Measurements from ENCODE around the gene TDRD6. TPM values are rescaled to one million over a fixed set of nuclear protein-coding genes. Genes with fewer than 3 reads are reported as not detected.
A peak's percentile ranks its signal among the peaks of the same experiment; 100 is the strongest.

The TDRD6 gene
- total RNA-seq, 1 donor from 2014 or later = 0.17 TPM

DNA sequence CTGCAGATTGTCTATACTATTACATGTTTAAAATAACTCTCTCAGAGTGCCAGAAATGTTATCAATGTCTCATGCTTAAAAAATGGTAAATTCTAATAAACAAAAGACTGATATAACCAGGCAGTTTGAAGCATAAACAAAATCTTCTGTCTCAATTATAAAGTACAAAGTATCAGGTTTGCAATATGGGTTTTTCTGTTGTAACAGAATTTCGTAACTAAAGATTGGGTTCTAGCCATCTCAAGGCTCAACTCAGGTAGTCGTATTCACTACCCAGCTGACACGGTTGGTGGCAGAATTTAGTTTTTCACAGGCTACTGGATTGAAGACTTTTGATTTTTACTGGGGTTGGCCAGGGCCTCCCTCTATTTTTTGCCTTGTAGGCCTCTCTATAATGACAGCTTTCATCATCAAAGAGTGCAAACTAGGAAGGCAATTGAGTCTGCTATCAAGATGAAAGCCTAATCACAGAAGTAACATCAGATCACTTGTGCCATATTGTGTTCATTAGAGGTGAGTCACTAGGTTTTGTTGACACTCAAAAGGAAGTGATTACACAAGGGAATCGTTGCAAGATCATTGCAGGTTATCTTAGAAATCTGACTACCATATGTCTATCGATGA, 38.7 kb upstream of the TDRD6 start:
- peaks cover 5% of the 10 kb centered on the region for H3K27me3 Mint-ChIP-seq
- no peak overlapping the region for H3K27ac Mint-ChIP-seq
- no peak overlapping the region for H3K4me3 Mint-ChIP-seq (ENCODE audit: low read depth)
- TF ChIP-seq, protein P1, sequence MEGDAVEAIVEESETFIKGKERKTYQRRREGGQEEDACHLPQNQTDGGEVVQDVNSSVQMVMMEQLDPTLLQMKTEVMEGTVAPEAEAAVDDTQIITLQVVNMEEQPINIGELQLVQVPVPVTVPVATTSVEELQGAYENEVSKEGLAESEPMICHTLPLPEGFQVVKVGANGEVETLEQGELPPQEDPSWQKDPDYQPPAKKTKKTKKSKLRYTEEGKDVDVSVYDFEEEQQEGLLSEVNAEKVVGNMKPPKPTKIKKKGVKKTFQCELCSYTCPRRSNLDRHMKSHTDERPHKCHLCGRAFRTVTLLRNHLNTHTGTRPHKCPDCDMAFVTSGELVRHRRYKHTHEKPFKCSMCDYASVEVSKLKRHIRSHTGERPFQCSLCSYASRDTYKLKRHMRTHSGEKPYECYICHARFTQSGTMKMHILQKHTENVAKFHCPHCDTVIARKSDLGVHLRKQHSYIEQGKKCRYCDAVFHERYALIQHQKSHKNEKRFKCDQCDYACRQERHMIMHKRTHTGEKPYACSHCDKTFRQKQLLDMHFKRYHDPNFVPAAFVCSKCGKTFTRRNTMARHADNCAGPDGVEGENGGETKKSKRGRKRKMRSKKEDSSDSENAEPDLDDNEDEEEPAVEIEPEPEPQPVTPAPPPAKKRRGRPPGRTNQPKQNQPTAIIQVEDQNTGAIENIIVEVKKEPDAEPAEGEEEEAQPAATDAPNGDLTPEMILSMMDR (IDR thresholded peaks at IDR 0.05; ENCODE audit: unreplicated experiment) = no peak
- no peak for DNase-seq (ENCODE audit: low spot score, unreplicated experiment)
- H3K4me1 Mint-ChIP-seq (ENCODE audit: low read depth) = peaks cover 15% of the 10 kb centered on the region
- peaks cover 22% of the 10 kb centered on the region for H3K36me3 Mint-ChIP-seq (ENCODE audit: insufficient read depth)
- H3K9me3 Mint-ChIP-seq (ENCODE audit: low read depth) = peaks cover 10% of the 10 kb centered on the region

DNA sequence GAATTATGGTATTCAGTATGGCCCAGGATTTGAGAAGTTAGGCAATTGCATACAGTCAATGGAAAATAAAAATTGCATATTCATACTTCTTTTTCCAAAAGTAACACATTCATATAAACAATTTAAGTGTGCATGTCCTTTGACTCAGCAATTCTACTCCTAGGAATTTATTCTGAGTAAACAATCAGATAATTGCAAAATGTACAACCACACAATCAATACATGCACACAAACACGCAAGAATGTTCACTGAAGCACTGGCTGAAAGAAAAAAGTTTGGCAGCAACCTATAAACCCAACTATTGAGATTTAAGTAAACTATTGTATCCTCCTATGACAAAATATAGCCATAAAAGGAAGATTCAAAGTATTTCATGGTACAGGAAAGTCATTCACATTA, 36.7 kb upstream of the TDRD6 start:
- peaks cover 16% of the 10 kb centered on the region for H3K36me3 Mint-ChIP-seq (ENCODE audit: insufficient read depth)
- H3K27ac Mint-ChIP-seq = peak overlapping the region; percentile 85
- H3K4me1 Mint-ChIP-seq (ENCODE audit: low read depth) = peaks cover 15% of the 10 kb centered on the region
- peaks cover 3% of the 10 kb centered on the region for H3K9me3 Mint-ChIP-seq (ENCODE audit: low read depth)
- DNase-seq (ENCODE audit: low spot score, unreplicated experiment) = no peak
- TF ChIP-seq, protein P1 (IDR thresholded peaks at IDR 0.05; ENCODE audit: unreplicated experiment) = no peak
- peaks cover 16% of the 10 kb centered on the region for H3K27me3 Mint-ChIP-seq
- H3K4me3 Mint-ChIP-seq (ENCODE audit: low read depth) = peak overlapping the region; percentile 85

DNA sequence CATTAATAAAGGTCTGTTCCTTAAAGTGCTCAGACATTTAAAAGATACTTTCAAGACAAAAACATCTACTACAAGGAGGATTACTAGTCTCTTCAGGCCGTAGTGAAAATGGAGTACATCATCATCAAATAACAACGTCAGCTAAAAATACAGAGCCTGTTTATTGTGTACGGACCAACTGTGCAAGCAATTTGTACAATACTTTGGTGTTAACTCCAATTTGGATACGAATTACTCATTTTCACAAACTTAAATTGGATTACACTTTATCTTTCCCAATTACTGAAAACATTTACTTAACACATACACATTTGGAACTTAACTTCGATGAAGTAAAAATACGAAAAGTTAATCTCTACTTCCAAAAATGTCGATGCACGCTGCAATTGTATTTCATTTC, 35.9 kb upstream of the TDRD6 start:
- Mint-ChIP-seq H3K27ac (peak overlapping the region; percentile 93), H3K4me3 (ENCODE audit: low read depth) (peak overlapping the region; percentile 85)
- TF ChIP-seq, protein P1 (IDR thresholded peaks at IDR 0.05; ENCODE audit: unreplicated experiment) = no peak

DNA sequence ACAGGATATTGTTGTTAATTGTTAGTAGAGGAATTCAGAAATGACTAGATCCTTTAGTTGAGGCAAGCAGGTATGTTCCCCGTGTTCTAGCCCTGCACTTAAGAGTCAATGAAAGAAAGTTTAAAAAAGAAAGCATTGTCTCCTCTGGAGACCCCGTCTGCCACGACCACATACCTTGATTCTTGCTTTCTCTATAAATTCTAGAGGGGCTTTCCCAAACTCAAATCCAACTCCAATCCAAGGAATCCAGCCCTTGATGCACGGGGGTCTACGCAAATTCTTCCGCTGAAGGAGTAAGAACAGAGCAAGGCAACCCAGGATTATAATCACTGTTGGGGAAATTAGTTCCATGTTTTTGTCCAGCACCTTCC, 35.5 kb upstream of the TDRD6 start:
- no peak for DNase-seq (ENCODE audit: low spot score, unreplicated experiment)
- Mint-ChIP-seq H3K27ac (peak overlapping the region; percentile 93), H3K9me3 (ENCODE audit: low read depth) (no peaks in the 10 kb centered on the region), H3K36me3 (ENCODE audit: insufficient read depth) (peaks cover 9% of the 10 kb centered on the region), H3K27me3 (peaks cover 16% of the 10 kb centered on the region), H3K4me1 (ENCODE audit: low read depth) (peaks cover 15% of the 10 kb centered on the region), H3K4me3 (ENCODE audit: low read depth) (peak overlapping the region; percentile 85)
- TF ChIP-seq, protein P1 (IDR thresholded peaks at IDR 0.05; ENCODE audit: unreplicated experiment) = no peak

More for the DNA sequence above, 35.9 kb upstream of the TDRD6 start:
- DNase-seq (ENCODE audit: low spot score, unreplicated experiment) = no peak
- H3K4me1 Mint-ChIP-seq (ENCODE audit: low read depth) = peaks cover 15% of the 10 kb centered on the region
- H3K9me3 Mint-ChIP-seq (ENCODE audit: low read depth) = no peaks in the 10 kb centered on the region
- peaks cover 16% of the 10 kb centered on the region for H3K27me3 Mint-ChIP-seq
- peaks cover 13% of the 10 kb centered on the region for H3K36me3 Mint-ChIP-seq (ENCODE audit: insufficient read depth)

DNA sequence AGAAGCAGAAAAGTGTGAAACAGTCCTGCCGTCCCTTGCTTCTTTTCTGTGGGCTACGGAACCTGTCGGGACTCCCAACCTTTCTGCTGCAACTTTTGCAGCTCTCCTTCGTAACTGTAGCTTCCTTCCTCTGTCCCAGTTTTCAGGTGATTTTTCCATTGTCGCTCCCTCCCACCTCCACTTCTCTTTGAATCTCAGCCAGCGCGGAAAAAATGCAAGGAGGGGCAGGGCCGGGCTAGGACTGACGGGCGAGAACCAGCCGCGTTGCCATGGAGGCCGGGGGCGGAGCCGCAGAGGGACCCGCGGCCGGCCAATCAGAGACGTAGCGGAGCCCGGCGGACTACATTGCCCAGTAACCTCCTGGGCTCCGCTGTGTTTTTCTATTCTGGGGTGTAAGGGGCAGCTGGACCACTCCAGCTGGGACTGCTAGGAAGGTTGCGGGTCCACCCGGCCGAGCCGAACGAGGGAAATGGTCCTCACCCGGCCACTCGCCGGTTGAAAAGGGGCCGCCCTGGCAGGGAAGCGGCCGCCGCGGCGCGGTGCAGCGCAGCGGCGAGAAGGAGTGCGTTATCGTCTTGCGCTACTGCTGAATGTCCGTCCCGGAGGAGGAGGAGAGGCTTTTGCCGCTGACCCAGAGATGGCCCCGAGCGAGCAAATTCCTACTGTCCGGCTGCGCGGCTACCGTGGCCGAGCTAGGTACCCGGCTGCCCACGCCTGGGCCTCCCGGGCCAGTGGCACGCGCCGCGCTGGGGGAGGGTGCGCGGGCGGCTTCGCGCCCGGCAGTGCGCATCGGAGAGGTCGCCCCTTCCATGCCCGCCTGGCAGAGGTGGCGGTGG, 34.9 kb upstream of the TDRD6 start, which contains the start of the genes CYP39A1 and SLC25A27:
Gene CYP39A1 (minus strand): TSS at position 216 of the 836 bp plus-strand sequence. CDS start 236 bp downstream, outside the sequence.
Gene SLC25A27 (plus strand): TSS at position 373 of the 836 bp plus-strand sequence. CDS start 218 bp downstream, at position 591.
- H3K27ac Mint-ChIP-seq = peak within 1 kb of the TSS; percentile 93
- H3K36me3 Mint-ChIP-seq (ENCODE audit: insufficient read depth) = peaks cover 6% of the 10 kb centered on the region
- peaks cover 15% of the 10 kb centered on the region for H3K4me1 Mint-ChIP-seq (ENCODE audit: low read depth)
- no peaks in the 10 kb centered on the region for H3K9me3 Mint-ChIP-seq (ENCODE audit: low read depth)
- H3K4me3 Mint-ChIP-seq (ENCODE audit: low read depth) = peak within 1 kb of the TSS; percentile 85
- H3K27me3 Mint-ChIP-seq = peaks cover 16% of the 10 kb centered on the region
- DNase-seq (ENCODE audit: low spot score, unreplicated experiment) = peak; percentile 87
- TF ChIP-seq, protein P1 (IDR thresholded peaks at IDR 0.05; ENCODE audit: unreplicated experiment) = no peak
